ENCODE measurements around the gene VGF. TPM values are rescaled to one million over a fixed set of nuclear protein-coding genes. Genes with fewer than 3 reads are reported as not detected.

Gene VGF
- polyA plus RNA-seq, 4 donors = 0.32 to 0.49 TPM; not detected in 2

GRCh38 chr7:101197991-101198390, 32.6 kb upstream of the VGF start:
- Histone ChIP-seq H3K27ac (ENCODE audit: low read depth in 1 of 3, low read length in 2 of 3) (no peak overlapping the region), H3K36me3 (ENCODE audit: control insufficient read depth in 3 of 3, insufficient read depth in 2 of 3, low read depth in 1 of 3, low read length in 3 of 3) (peaks cover 0 to 32% (median 0%) of the 10 kb centered on the region in 3 donors), H3K4me1 (ENCODE audit: control insufficient read depth in 3 of 3, insufficient read depth in 2 of 3, low read depth in 1 of 3, low read length in 2 of 3) (peaks cover 0 to 20% (median 0%) of the 10 kb centered on the region in 3 donors), H3K27me3 (ENCODE audit: control insufficient read depth in 3 of 3, insufficient read depth in 3 of 3, low read length in 3 of 3) (peaks cover 0 to 12% (median 9%) of the 10 kb centered on the region in 3 donors), H3K4me3 (ENCODE audit: low read depth in 1 of 3, low read length in 3 of 3) (no peak overlapping the region), H3K9me3 (ENCODE audit: control insufficient read depth in 2 of 2, insufficient read depth in 1 of 2, low read depth in 1 of 2, low read length in 1 of 2) (no peaks in the 10 kb centered on the region)
- FAIRE-seq (no peak), DNase-seq (no peak)
- 75 to 88% (median 86%) methylated on average over 21 of the region's 21 CpGs for WGBS, 3 donors

GRCh38 chr7:101195884-101196283, 30.5 kb upstream of the VGF start:
- FAIRE-seq = no peak
- no peak for DNase-seq
- H3K27ac ChIP-seq (ENCODE audit: low read depth in 1 of 3, low read length in 2 of 3) = no peak overlapping the region
- peaks cover 0 to 5% (median 4%) of the 10 kb centered on the region in 3 donors for H3K27me3 ChIP-seq (ENCODE audit: control insufficient read depth in 3 of 3, insufficient read depth in 3 of 3, low read length in 3 of 3)
- H3K4me1 ChIP-seq (ENCODE audit: control insufficient read depth in 3 of 3, insufficient read depth in 2 of 3, low read depth in 1 of 3, low read length in 2 of 3) = peaks cover 0 to 16% (median 0%) of the 10 kb centered on the region in 3 donors
- H3K36me3 ChIP-seq (ENCODE audit: control insufficient read depth in 3 of 3, insufficient read depth in 2 of 3, low read depth in 1 of 3, low read length in 3 of 3) = peaks cover 0 to 34% (median 0%) of the 10 kb centered on the region in 3 donors
- H3K4me3 ChIP-seq (ENCODE audit: low read depth in 1 of 3, low read length in 3 of 3) = no peak overlapping the region
- WGBS, 3 donors = 86 to 92% (median 87%) methylated on average over 14 to 17 of the region's 17 CpGs
- no peaks in the 10 kb centered on the region for H3K9me3 ChIP-seq (ENCODE audit: control insufficient read depth in 2 of 2, insufficient read depth in 1 of 2, low read depth in 1 of 2, low read length in 1 of 2)

- Histone ChIP-seq H3K36me3 (ENCODE audit: control insufficient read depth in 3 of 3, insufficient read depth in 2 of 3, low read depth in 1 of 3, low read length in 3 of 3) (peaks cover 0 to 5% (median 0%) of the 10 kb centered on the region in 3 donors), H3K4me3 (ENCODE audit: low read depth in 1 of 3, low read length in 3 of 3) (no peak overlapping the region), H3K4me1 (ENCODE audit: control insufficient read depth in 3 of 3, insufficient read depth in 2 of 3, low read depth in 1 of 3, low read length in 2 of 3) (peaks cover 0 to 11% (median 0%) of the 10 kb centered on the region in 3 donors), H3K27me3 (ENCODE audit: control insufficient read depth in 3 of 3, insufficient read depth in 3 of 3, low read length in 3 of 3) (peaks cover 0 to 6% (median 0%) of the 10 kb centered on the region in 3 donors), H3K9me3 (ENCODE audit: control insufficient read depth in 2 of 2, insufficient read depth in 1 of 2, low read depth in 1 of 2, low read length in 1 of 2) (no peaks in the 10 kb centered on the region), H3K27ac (ENCODE audit: low read depth in 1 of 3, low read length in 2 of 3) (no peak overlapping the region)
- FAIRE-seq = no peak
- WGBS, 3 donors = 67 to 78% (median 75%) methylated on average over 8 of the region's 8 CpGs
- DNase-seq = no peak
These were observed 23.7 kb upstream of the VGF start for GRCh38 chr7:101189109-101189508.

GRCh38 chr7:101186844-101187428, 21.6 kb upstream of the VGF start:
- Histone ChIP-seq H3K9me3 (ENCODE audit: control insufficient read depth in 2 of 2, insufficient read depth in 1 of 2, low read depth in 1 of 2, low read length in 1 of 2) (no peaks in the 10 kb centered on the region), H3K27me3 (ENCODE audit: control insufficient read depth in 3 of 3, insufficient read depth in 3 of 3, low read length in 3 of 3) (peaks cover 0 to 12% (median 3%) of the 10 kb centered on the region in 3 donors), H3K27ac (ENCODE audit: low read depth in 1 of 3, low read length in 2 of 3) (no peak overlapping the region), H3K36me3 (ENCODE audit: control insufficient read depth in 3 of 3, insufficient read depth in 2 of 3, low read depth in 1 of 3, low read length in 3 of 3) (peaks cover 0 to 5% (median 0%) of the 10 kb centered on the region in 3 donors), H3K4me3 (ENCODE audit: low read depth in 1 of 3, low read length in 3 of 3) (no peak overlapping the region), H3K4me1 (ENCODE audit: control insufficient read depth in 3 of 3, insufficient read depth in 2 of 3, low read depth in 1 of 3, low read length in 2 of 3) (peaks cover 0 to 9% (median 0%) of the 10 kb centered on the region in 3 donors)
- FAIRE-seq = no peak
- DNase-seq = no peak
- WGBS, 3 donors = 73 to 94% (median 83%) methylated on average over 4 of the region's 4 CpGs

GRCh38 chr7:101186194-101186593, 20.8 kb upstream of the VGF start:
- H3K4me1 ChIP-seq (ENCODE audit: control insufficient read depth in 3 of 3, insufficient read depth in 2 of 3, low read depth in 1 of 3, low read length in 2 of 3) = peaks cover 0 to 8% (median 0%) of the 10 kb centered on the region in 3 donors
- peaks cover 0 to 5% (median 0%) of the 10 kb centered on the region in 3 donors for H3K36me3 ChIP-seq (ENCODE audit: control insufficient read depth in 3 of 3, insufficient read depth in 2 of 3, low read depth in 1 of 3, low read length in 3 of 3)
- 62 to 66% (median 64%) methylated on average over 6 of the region's 6 CpGs for WGBS, 3 donors
- no peak overlapping the region for H3K27ac ChIP-seq (ENCODE audit: low read depth in 1 of 3, low read length in 2 of 3)
- DNase-seq (no peak), FAIRE-seq (no peak)
- no peak overlapping the region for H3K4me3 ChIP-seq (ENCODE audit: low read depth in 1 of 3, low read length in 3 of 3)
- peaks cover 0 to 12% (median 9%) of the 10 kb centered on the region in 3 donors for H3K27me3 ChIP-seq (ENCODE audit: control insufficient read depth in 3 of 3, insufficient read depth in 3 of 3, low read length in 3 of 3)
- H3K9me3 ChIP-seq (ENCODE audit: control insufficient read depth in 2 of 2, insufficient read depth in 1 of 2, low read depth in 1 of 2, low read length in 1 of 2) = no peaks in the 10 kb centered on the region

GRCh38 chr7:101185258-101185839, 20.0 kb upstream of the VGF start:
- 43 to 52% (median 44%) methylated on average over 5 of the region's 5 CpGs for WGBS, 3 donors
- peaks cover 0 to under 1% (median 0%) of the 10 kb centered on the region in 3 donors for H3K36me3 ChIP-seq (ENCODE audit: control insufficient read depth in 3 of 3, insufficient read depth in 2 of 3, low read depth in 1 of 3, low read length in 3 of 3)
- FAIRE-seq (no peak), DNase-seq (peak; percentile 35 to 44)
- H3K9me3 ChIP-seq (ENCODE audit: control insufficient read depth in 2 of 2, insufficient read depth in 1 of 2, low read depth in 1 of 2, low read length in 1 of 2) = no peaks in the 10 kb centered on the region
- no peak overlapping the region for H3K27ac ChIP-seq (ENCODE audit: low read depth in 1 of 3, low read length in 2 of 3)
- peaks cover 0 to 8% (median 0%) of the 10 kb centered on the region in 3 donors for H3K4me1 ChIP-seq (ENCODE audit: control insufficient read depth in 3 of 3, insufficient read depth in 2 of 3, low read depth in 1 of 3, low read length in 2 of 3)
- H3K27me3 ChIP-seq (ENCODE audit: control insufficient read depth in 3 of 3, insufficient read depth in 3 of 3, low read length in 3 of 3) = peaks cover 2 to 18% (median 17%) of the 10 kb centered on the region in 3 donors
- no peak overlapping the region for H3K4me3 ChIP-seq (ENCODE audit: low read depth in 1 of 3, low read length in 3 of 3)

- H3K27me3 ChIP-seq (ENCODE audit: control insufficient read depth in 3 of 3, insufficient read depth in 3 of 3, low read length in 3 of 3) = peaks cover 10 to 68% (median 32%) of the 10 kb centered on the region in 3 donors
- DNase-seq = no peak
- H3K9me3 ChIP-seq (ENCODE audit: control insufficient read depth in 2 of 2, insufficient read depth in 1 of 2, low read depth in 1 of 2, low read length in 1 of 2) = no peaks in the 10 kb centered on the region
- no peak for FAIRE-seq
- H3K36me3 ChIP-seq (ENCODE audit: control insufficient read depth in 3 of 3, insufficient read depth in 2 of 3, low read depth in 1 of 3, low read length in 3 of 3) = no peaks in the 10 kb centered on the region
- H3K4me1 ChIP-seq (ENCODE audit: control insufficient read depth in 3 of 3, insufficient read depth in 2 of 3, low read depth in 1 of 3, low read length in 2 of 3) = peaks cover 0 to 7% (median 3%) of the 10 kb centered on the region in 3 donors
- no peak within 1 kb of the TSS for H3K27ac ChIP-seq (ENCODE audit: low read depth in 1 of 3, low read length in 2 of 3)
- WGBS, 3 donors = 2 to 3% (median 3%) methylated on average over 21 to 56 of the region's 56 CpGs
- H3K4me3 ChIP-seq (ENCODE audit: low read depth in 1 of 3, low read length in 3 of 3) = peak within 1 kb of the TSS in 1 of 3 donors; percentile 13
These were observed 14.9 kb upstream of the VGF start, which contains the start of gene NAT16 for GRCh38 chr7:101180130-101180755. Gene NAT16, minus strand, starts transcription at chr7:101180293. Its CDS starts 5,486 bp downstream, at chr7:101174807.

GRCh38 chr7:101179713-101180112, 14.3 kb upstream of the VGF start:
- Histone ChIP-seq H3K27me3 (ENCODE audit: control insufficient read depth in 3 of 3, insufficient read depth in 3 of 3, low read length in 3 of 3) (peaks cover 10 to 73% (median 32%) of the 10 kb centered on the region in 3 donors), H3K4me1 (ENCODE audit: control insufficient read depth in 3 of 3, insufficient read depth in 2 of 3, low read depth in 1 of 3, low read length in 2 of 3) (peaks cover 0 to 4% (median 3%) of the 10 kb centered on the region in 3 donors), H3K4me3 (ENCODE audit: low read depth in 1 of 3, low read length in 3 of 3) (peak overlapping the region in 1 of 3 donors; percentile 13), H3K27ac (ENCODE audit: low read depth in 1 of 3, low read length in 2 of 3) (no peak overlapping the region), H3K36me3 (ENCODE audit: control insufficient read depth in 3 of 3, insufficient read depth in 2 of 3, low read depth in 1 of 3, low read length in 3 of 3) (no peaks in the 10 kb centered on the region), H3K9me3 (ENCODE audit: control insufficient read depth in 2 of 2, insufficient read depth in 1 of 2, low read depth in 1 of 2, low read length in 1 of 2) (no peaks in the 10 kb centered on the region)
- DNase-seq (no peak), FAIRE-seq (no peak)
- 2 to 3% (median 3%) methylated on average over 19 to 27 of the region's 27 CpGs for WGBS, 3 donors
